ENCODE results near the gene ANTXR1. TPM values are rescaled to one million over a fixed set of nuclear protein-coding genes. Genes with fewer than 3 reads are reported as not detected.

Gene ANTXR1
- total RNA-seq, 5 donors from 2014 or later (not counting 1 experiment from before 2014, with no cell fraction given): 0.19 to 0.79 (median 0.63) TPM; not detected in 1

DNA sequence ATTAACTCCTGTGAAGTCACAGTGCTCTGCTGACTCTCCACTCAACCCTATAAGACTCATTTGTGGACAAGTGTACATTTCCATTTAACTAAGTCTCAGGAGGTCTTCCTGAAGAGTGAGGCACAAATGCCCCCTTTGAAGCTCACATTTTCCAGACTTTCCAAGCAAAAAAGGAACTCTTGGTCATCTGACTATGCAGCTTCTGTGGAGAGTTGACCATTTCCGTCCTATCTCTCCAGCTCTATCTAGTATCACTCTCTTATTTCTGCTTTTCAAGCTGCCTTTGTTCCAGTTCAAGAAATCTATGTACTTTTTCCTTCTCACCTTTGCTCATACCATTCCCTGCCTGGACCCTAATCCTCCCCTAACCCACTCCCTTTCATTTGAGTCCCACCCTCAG, 77.0 kb downstream of the ANTXR1 start:
- Mint-ChIP-seq H3K27ac (no peak overlapping the region), H3K9me3 (no peaks in the 10 kb centered on the region), H3K36me3 (no peaks in the 10 kb centered on the region), H3K4me1 (no peaks in the 10 kb centered on the region), H3K4me3 (no peak overlapping the region), H3K27me3 (peaks cover 27 to 28% of the 10 kb centered on the region in 2 donors)
- Histone ChIP-seq H3K9me3 (no peaks in the 10 kb centered on the region), H3K4me1 (ENCODE audit: control insufficient read depth in 1 of 2, extremely low read depth in 1 of 2, insufficient read depth in 2 of 2, low read length in 2 of 2) (no peaks in the 10 kb centered on the region), H3K4me3 (ENCODE audit: control insufficient read depth in 1 of 2, extremely low read depth in 1 of 2, low read length in 1 of 2) (no peak overlapping the region), H3K27ac (ENCODE audit: low read length) (no peak overlapping the region), H3K27me3 (replicated peaks in 1 of 2; ENCODE audit: control insufficient read depth in 2 of 2, extremely low read depth in 1 of 2, insufficient read depth in 2 of 2, low read length in 1 of 2) (peaks cover 0 to 7% of the 10 kb centered on the region in 2 experiments), H3K36me3 (ENCODE audit: control insufficient read depth in 2 of 2, extremely low read depth in 1 of 2, insufficient read depth in 1 of 2, low read length in 1 of 2) (no peaks in the 10 kb centered on the region)
- POLR2A ChIA-PET: no interaction called here
- no peak for ATAC-seq (replicated peaks in 1 of 4)
- DNase-seq: no peak
- CTCF ChIA-PET: no interaction called here
- 60% methylated on average over 1 of the region's 1 CpG for WGBS (ENCODE audit: insufficient coverage)

DNA sequence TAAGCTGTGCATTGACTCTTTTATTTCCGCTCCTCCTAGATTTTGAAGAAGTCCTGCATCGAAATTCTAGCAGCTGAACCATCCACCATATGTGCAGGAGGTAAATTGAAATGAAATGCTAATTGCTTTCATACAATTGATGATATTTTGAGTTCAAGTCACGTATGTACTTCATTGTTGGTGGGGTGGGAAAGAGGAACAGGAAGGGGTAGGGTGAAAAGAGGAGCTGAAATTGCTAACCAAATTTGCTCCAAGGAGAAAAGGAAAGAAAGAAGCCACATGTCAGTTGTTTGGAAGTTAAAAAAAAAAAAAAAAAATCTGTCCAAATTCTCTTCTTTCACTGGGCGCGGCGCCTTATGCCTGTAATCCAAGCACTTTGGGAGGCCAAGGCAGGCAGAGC, 77.8 kb downstream of the ANTXR1 start:
- peaks cover 0 to 7% of the 10 kb centered on the region in 2 experiments for H3K27me3 ChIP-seq (replicated peaks in 1 of 2; ENCODE audit: control insufficient read depth in 2 of 2, extremely low read depth in 1 of 2, insufficient read depth in 2 of 2, low read length in 1 of 2)
- no peaks in the 10 kb centered on the region for H3K4me1 Mint-ChIP-seq
- H3K4me3 Mint-ChIP-seq: no peak overlapping the region
- H3K36me3 ChIP-seq (ENCODE audit: control insufficient read depth in 2 of 2, extremely low read depth in 1 of 2, insufficient read depth in 1 of 2, low read length in 1 of 2): no peaks in the 10 kb centered on the region
- no peaks in the 10 kb centered on the region for H3K9me3 ChIP-seq
- no peak overlapping the region for H3K4me3 ChIP-seq (ENCODE audit: control insufficient read depth in 1 of 2, extremely low read depth in 1 of 2, low read length in 1 of 2)
- no peaks in the 10 kb centered on the region for H3K36me3 Mint-ChIP-seq
- WGBS (ENCODE audit: insufficient coverage): 83% methylated on average over 1 of the region's 6 CpGs
- ChIA-PET POLR2A (no interaction called here), CTCF (interaction anchor here in 1 of 2 donors (0.7 kb wide), 1 partner anchor 949 kb away, joined by 3 read pairs; no protein-coding TSS in a partner anchor)
- H3K4me1 ChIP-seq (ENCODE audit: control insufficient read depth in 1 of 2, extremely low read depth in 1 of 2, insufficient read depth in 2 of 2, low read length in 2 of 2): no peaks in the 10 kb centered on the region
- no peak overlapping the region for H3K27ac ChIP-seq (ENCODE audit: low read length)
- no peaks in the 10 kb centered on the region for H3K9me3 Mint-ChIP-seq
- ATAC-seq (replicated peaks in 1 of 4) (no peak), DNase-seq (no peak)
- H3K27ac Mint-ChIP-seq: no peak overlapping the region
- peaks cover 27 to 31% of the 10 kb centered on the region in 2 donors for H3K27me3 Mint-ChIP-seq

DNA sequence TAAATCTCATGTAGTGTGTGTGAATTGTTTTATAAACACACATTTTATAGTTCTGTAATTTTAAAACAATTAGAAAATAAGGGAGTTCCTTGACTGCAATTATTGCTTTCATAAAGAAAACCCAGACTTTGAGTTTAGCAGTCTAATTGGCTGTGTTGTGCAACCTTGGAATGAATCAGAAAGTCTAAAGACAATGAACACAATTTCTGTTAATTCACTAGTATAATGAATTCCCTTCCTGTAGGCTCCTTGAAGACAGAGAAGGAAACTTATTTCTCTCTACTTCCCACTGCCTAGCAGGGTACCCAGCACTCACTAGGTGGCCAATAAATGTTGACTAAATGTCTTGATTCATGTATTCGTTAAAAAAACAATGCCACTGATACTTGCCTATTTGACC, 79.9 kb downstream of the ANTXR1 start:
- no peak for DNase-seq
- Mint-ChIP-seq H3K36me3 (no peaks in the 10 kb centered on the region), H3K27ac (no peak overlapping the region), H3K4me1 (no peaks in the 10 kb centered on the region), H3K9me3 (no peaks in the 10 kb centered on the region), H3K4me3 (no peak overlapping the region), H3K27me3 (peaks cover 20 to 21% of the 10 kb centered on the region in 2 donors)
- Histone ChIP-seq H3K9me3 (no peaks in the 10 kb centered on the region), H3K27ac (ENCODE audit: low read length) (no peak overlapping the region), H3K4me1 (ENCODE audit: control insufficient read depth in 1 of 2, extremely low read depth in 1 of 2, insufficient read depth in 2 of 2, low read length in 2 of 2) (no peaks in the 10 kb centered on the region), H3K4me3 (ENCODE audit: control insufficient read depth in 1 of 2, extremely low read depth in 1 of 2, low read length in 1 of 2) (no peak overlapping the region), H3K27me3 (replicated peaks in 1 of 2; ENCODE audit: control insufficient read depth in 2 of 2, extremely low read depth in 1 of 2, insufficient read depth in 2 of 2, low read length in 1 of 2) (peaks cover 0 to 7% of the 10 kb centered on the region in 2 experiments), H3K36me3 (ENCODE audit: control insufficient read depth in 2 of 2, extremely low read depth in 1 of 2, insufficient read depth in 1 of 2, low read length in 1 of 2) (no peaks in the 10 kb centered on the region)
- no CpG with 5 or more reads among the region's 1 CpG for WGBS (ENCODE audit: insufficient coverage)
- POLR2A ChIA-PET: no interaction called here
- CTCF ChIA-PET: no interaction called here
- ATAC-seq (replicated peaks in 1 of 4): no peak

DNA sequence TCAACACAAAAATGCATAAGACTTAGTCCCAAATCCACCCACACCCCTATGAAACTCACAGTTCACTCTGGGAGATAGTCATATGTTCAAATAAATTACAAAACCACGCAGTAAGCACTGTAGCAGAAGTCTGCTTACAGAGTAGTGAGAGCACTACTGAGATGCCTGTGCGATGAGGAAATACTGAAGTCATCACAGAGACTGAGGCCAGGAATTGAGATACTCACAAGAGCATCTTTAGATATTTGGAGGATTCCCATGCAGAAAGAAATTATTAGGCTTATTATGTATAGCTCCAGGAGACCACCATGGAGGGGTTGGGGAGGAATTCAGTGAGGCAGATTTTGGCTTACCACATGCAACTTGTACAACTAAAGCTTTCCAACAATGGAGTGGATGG, 82.3 kb downstream of the ANTXR1 start:
- ChIA-PET POLR2A (no interaction called here), CTCF (no interaction called here)
- Mint-ChIP-seq H3K4me1 (no peaks in the 10 kb centered on the region), H3K9me3 (no peaks in the 10 kb centered on the region), H3K27me3 (peaks cover 6 to 13% of the 10 kb centered on the region in 2 donors), H3K36me3 (no peaks in the 10 kb centered on the region), H3K27ac (no peak overlapping the region), H3K4me3 (no peak overlapping the region)
- Histone ChIP-seq H3K4me3 (ENCODE audit: control insufficient read depth in 1 of 2, extremely low read depth in 1 of 2, low read length in 1 of 2) (no peak overlapping the region), H3K27me3 (replicated peaks in 1 of 2; ENCODE audit: control insufficient read depth in 2 of 2, extremely low read depth in 1 of 2, insufficient read depth in 2 of 2, low read length in 1 of 2) (no peaks in the 10 kb centered on the region), H3K4me1 (ENCODE audit: control insufficient read depth in 1 of 2, extremely low read depth in 1 of 2, insufficient read depth in 2 of 2, low read length in 2 of 2) (no peaks in the 10 kb centered on the region), H3K36me3 (ENCODE audit: control insufficient read depth in 2 of 2, extremely low read depth in 1 of 2, insufficient read depth in 1 of 2, low read length in 1 of 2) (no peaks in the 10 kb centered on the region), H3K9me3 (no peaks in the 10 kb centered on the region), H3K27ac (ENCODE audit: low read length) (no peak overlapping the region)
- ATAC-seq (replicated peaks in 1 of 4) (no peak), DNase-seq (no peak)
- 100% methylated on average over 1 of the region's 2 CpGs for WGBS (ENCODE audit: insufficient coverage)

DNA sequence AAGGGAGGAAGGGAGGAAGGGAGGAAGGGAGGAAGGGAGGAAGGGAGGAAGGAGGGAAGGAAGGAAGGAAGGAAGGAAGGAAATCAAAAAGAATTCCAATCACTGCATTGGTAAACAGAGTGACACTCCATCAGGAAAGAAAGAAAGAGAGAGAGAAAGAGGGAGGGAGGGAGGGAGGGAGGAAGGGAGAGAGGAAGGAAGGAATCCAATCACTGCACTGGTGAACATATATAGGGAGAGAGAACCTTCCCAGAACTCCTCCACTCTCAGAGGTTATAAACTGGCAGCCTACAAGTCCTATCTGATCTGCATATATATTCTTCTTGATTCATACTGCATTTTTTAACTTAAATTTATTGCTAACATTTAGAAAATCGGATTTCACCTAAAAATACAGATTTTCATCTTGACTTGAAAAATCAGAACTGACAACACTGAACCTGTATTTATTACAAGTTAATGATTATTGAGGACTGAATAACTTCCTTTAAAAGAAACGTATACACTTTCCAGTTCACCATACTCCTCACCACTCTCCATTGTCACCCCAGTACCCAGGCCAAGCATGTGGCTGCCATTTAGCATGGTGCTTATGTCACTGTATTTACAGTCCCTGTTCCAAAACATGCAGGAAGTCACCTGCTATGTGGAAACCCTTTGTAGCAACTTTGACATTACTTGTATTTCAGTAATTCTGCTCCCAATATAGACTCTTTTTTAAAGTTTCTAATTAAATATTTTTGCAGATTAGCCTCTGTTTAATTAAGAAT, 83.5 kb downstream of the ANTXR1 start:
- no peaks in the 10 kb centered on the region for H3K36me3 Mint-ChIP-seq
- DNase-seq: no peak
- no peaks in the 10 kb centered on the region for H3K9me3 Mint-ChIP-seq
- no peak overlapping the region for H3K4me3 ChIP-seq (ENCODE audit: control insufficient read depth in 1 of 2, extremely low read depth in 1 of 2, low read length in 1 of 2)
- no peaks in the 10 kb centered on the region for H3K9me3 ChIP-seq
- H3K27me3 Mint-ChIP-seq: peaks cover 1 to 7% of the 10 kb centered on the region in 2 donors
- H3K36me3 ChIP-seq (ENCODE audit: control insufficient read depth in 2 of 2, extremely low read depth in 1 of 2, insufficient read depth in 1 of 2, low read length in 1 of 2): no peaks in the 10 kb centered on the region
- H3K27ac Mint-ChIP-seq: no peak overlapping the region
- no peak overlapping the region for H3K27ac ChIP-seq (ENCODE audit: low read length)
- no peak overlapping the region for H3K4me3 Mint-ChIP-seq
- WGBS (ENCODE audit: insufficient coverage): no CpG with 5 or more reads among the region's 2 CpGs
- no peak for ATAC-seq (replicated peaks in 1 of 4)
- H3K27me3 ChIP-seq (replicated peaks in 1 of 2; ENCODE audit: control insufficient read depth in 2 of 2, extremely low read depth in 1 of 2, insufficient read depth in 2 of 2, low read length in 1 of 2): no peaks in the 10 kb centered on the region
- no peaks in the 10 kb centered on the region for H3K4me1 Mint-ChIP-seq
- ChIA-PET POLR2A (no interaction called here), CTCF (no interaction called here)
- H3K4me1 ChIP-seq (ENCODE audit: control insufficient read depth in 1 of 2, extremely low read depth in 1 of 2, insufficient read depth in 2 of 2, low read length in 2 of 2): no peaks in the 10 kb centered on the region

DNA sequence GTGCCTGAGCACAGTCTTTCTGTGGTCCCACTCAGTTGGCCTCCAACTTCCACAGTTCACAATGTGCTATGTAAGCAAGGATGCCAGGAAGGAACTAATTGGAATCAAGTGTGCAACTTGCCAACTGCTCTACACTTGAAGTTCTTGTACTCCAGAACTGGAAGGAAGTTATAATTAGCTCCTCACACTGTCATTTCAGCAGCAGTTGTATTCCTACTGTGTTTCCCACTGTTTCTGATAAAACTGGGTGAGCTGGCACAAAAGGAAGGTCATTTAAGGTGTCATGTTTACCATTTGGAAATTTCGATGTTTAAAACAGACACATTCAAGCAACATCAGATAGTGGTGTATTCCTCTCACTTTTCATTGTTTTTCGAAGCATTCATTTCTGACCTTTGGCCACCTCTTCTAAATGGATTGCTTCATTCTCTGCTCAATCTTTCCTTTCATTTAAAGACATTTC, 84.2 kb downstream of the ANTXR1 start:
- POLR2A ChIA-PET: no interaction called here
- ATAC-seq (replicated peaks in 1 of 4): no peak
- Histone ChIP-seq H3K4me3 (ENCODE audit: control insufficient read depth in 1 of 2, extremely low read depth in 1 of 2, low read length in 1 of 2) (no peak overlapping the region), H3K27ac (ENCODE audit: low read length) (no peak overlapping the region), H3K27me3 (replicated peaks in 1 of 2; ENCODE audit: control insufficient read depth in 2 of 2, extremely low read depth in 1 of 2, insufficient read depth in 2 of 2, low read length in 1 of 2) (no peaks in the 10 kb centered on the region), H3K36me3 (ENCODE audit: control insufficient read depth in 2 of 2, extremely low read depth in 1 of 2, insufficient read depth in 1 of 2, low read length in 1 of 2) (no peaks in the 10 kb centered on the region), H3K4me1 (ENCODE audit: control insufficient read depth in 1 of 2, extremely low read depth in 1 of 2, insufficient read depth in 2 of 2, low read length in 2 of 2) (no peaks in the 10 kb centered on the region), H3K9me3 (no peaks in the 10 kb centered on the region)
- Mint-ChIP-seq H3K27me3 (peaks cover 6 to 9% of the 10 kb centered on the region in 2 donors), H3K4me1 (no peaks in the 10 kb centered on the region), H3K36me3 (no peaks in the 10 kb centered on the region), H3K9me3 (no peaks in the 10 kb centered on the region), H3K4me3 (no peak overlapping the region), H3K27ac (no peak overlapping the region)
- no peak for DNase-seq
- CTCF ChIA-PET: no interaction called here
- no CpG with 5 or more reads among the region's 2 CpGs for WGBS (ENCODE audit: insufficient coverage)

Measured in T-cell (primary cell).